ENCODE data around the gene SIPA1L2.

The SIPA1L2 gene

DNA sequence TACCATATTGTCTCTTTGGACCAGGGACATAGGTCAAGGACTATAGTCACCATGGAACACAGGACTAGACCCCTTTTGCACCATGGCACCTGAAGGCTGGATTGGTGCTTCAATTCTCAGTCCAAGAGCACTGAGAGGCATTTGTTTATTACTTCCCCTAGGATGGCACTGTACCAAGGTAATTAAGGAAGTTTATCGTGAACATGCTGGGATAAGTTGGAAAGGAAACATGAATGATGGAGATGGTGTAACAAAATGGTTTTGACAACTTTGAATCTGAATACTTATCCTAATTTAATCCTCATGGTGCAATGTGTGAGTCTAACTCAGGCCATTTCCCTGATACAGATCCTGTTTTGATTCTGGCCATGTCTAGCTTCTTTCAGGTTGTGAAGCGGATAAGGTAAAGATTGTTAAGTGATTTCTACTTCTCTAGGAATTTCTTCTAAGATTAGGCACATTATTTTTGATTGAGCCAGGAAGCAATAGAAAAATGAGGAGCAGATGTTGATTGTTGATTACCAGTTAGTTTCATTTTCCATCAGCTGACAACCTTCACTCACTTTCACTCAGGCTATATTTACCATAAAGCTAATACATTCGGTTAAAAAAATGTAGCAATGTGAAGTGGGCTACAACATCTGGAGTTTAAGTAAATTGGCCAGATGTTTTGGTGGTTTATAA lies 37.3 kb upstream of the SIPA1L2 start:
- TF ChIP-seq PRDM1 (tag by site-specific recombination; IDR thresholded peaks at IDR 0.05), result peak; percentile 71; the same call in 1 of the 2 replicates
- no peak for TF ChIP-seq ZFP37 (tag by site-specific recombination; IDR thresholded peaks at IDR 0.05)
- TF ChIP-seq, protein P1, sequence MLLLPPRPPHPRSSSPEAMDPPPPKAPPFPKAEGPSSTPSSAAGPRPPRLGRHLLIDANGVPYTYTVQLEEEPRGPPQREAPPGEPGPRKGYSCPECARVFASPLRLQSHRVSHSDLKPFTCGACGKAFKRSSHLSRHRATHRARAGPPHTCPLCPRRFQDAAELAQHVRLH (tag by site-specific recombination; IDR thresholded peaks at IDR 0.05), result no peak
- no peak for TF ChIP-seq ZNF677 (tag by site-specific recombination; IDR thresholded peaks at IDR 0.05)
- TF ChIP-seq SCRT2 (tag by site-specific recombination; IDR thresholded peaks at IDR 0.05), result no peak
- ChIA-PET CTCF (no interaction called here), POLR2A (no interaction called here)
- Histone ChIP-seq H3K4me1 (ENCODE audit: control insufficient read depth, insufficient read depth, low read length) (peaks cover 9% of the 10 kb centered on the region; the same call in 1 of the 2 replicates), H3K9me3 (ENCODE audit: control insufficient read depth, insufficient read depth, low read depth, low read length) (no peaks in the 10 kb centered on the region), H3K36me3 (ENCODE audit: control insufficient read depth in 2 of 2, insufficient read depth in 1 of 2, low read length in 2 of 2) (no peaks in the 10 kb centered on the region), H3K4me3 (ENCODE audit: low read depth, low read length) (no peak overlapping the region), H3K27ac (ENCODE audit: extremely low read depth, low read depth, low read length) (no peak overlapping the region)

- Histone ChIP-seq H3K4me3 (ENCODE audit: low read depth, low read length) (no peak overlapping the region), H3K9me3 (ENCODE audit: control insufficient read depth, insufficient read depth, low read depth, low read length) (no peaks in the 10 kb centered on the region), H3K27ac (ENCODE audit: extremely low read depth, low read depth, low read length) (no peak overlapping the region), H3K4me1 (ENCODE audit: control insufficient read depth, insufficient read depth, low read length) (peaks cover 4% of the 10 kb centered on the region; the same call in 1 of the 2 replicates), H3K36me3 (ENCODE audit: control insufficient read depth in 2 of 2, insufficient read depth in 1 of 2, low read length in 2 of 2) (no peaks in the 10 kb centered on the region)
- TF ChIP-seq ZXDB (tag by site-specific recombination; IDR thresholded peaks at IDR 0.05) (no peak), ZNF19 (tag by site-specific recombination; IDR thresholded peaks at IDR 0.05; ENCODE audit: low read depth) (no peak), ZBTB17 (tag by site-specific recombination; IDR thresholded peaks at IDR 0.05) (no peak), ZNF274 (IDR thresholded peaks at IDR 0.05; ENCODE audit: low read length) (no peak), ZNF274 (tag by site-specific recombination; IDR thresholded peaks at IDR 0.05; ENCODE audit: borderline replicate concordance) (no peak), ZEB2 (tag by site-specific recombination; IDR thresholded peaks at IDR 0.05) (no peak), ZNF132 (tag by site-specific recombination; IDR thresholded peaks at IDR 0.05; ENCODE audit: borderline replicate concordance) (no peak), ZNF596 (tag by site-specific recombination; IDR thresholded peaks at IDR 0.05) (no peak), ZNF311 (tag by site-specific recombination; IDR thresholded peaks at IDR 0.05; ENCODE audit: borderline replicate concordance) (no peak), ZSCAN5A (tag by site-specific recombination; IDR thresholded peaks at IDR 0.05) (no peak), ZSCAN30 (tag by site-specific recombination; IDR thresholded peaks at IDR 0.05) (no peak), ZBTB26 (tag by site-specific recombination; optimal IDR thresholded peaks at IDR 0.05) (no peak), ZNF510 (tag by site-specific recombination; IDR thresholded peaks at IDR 0.05; ENCODE audit: insufficient replicate concordance) (no peak), ZNF221 (tag by site-specific recombination; IDR thresholded peaks at IDR 0.05; ENCODE audit: borderline replicate concordance) (no peak), ZNF280D (tag by site-specific recombination; IDR thresholded peaks at IDR 0.05) (no peak), ZNF701 (tag by site-specific recombination; IDR thresholded peaks at IDR 0.05) (no peak), ZFP69B (tag by site-specific recombination; IDR thresholded peaks at IDR 0.05) (no peak)
- ChIA-PET POLR2A (no interaction called here), CTCF (interaction anchor here (0.6 to 1.0 kb wide), 2 partner anchors 14 to 30 kb away, joined by 3 to 5 read pairs; no protein-coding TSS in a partner anchor)
These were observed 35.2 kb upstream of the SIPA1L2 start for GRCh38 chr1:232664844-232665777.

All from HEK293 (cell line).